SK-N-SH (cell line): ENCODE results near the gene ATP5PD.

Experiments
- EZH2phosphoT487 ChIP-seq: fragments of 200-600 bp; sonication (generic); IDR thresholded peaks from 2 replicates; pipeline ENCODE4 v1.6.1; 2017; ENCODE audit warnings: low read depth, mixed run types, mild to moderate bottlenecking, antibody characterized with exemption, moderate library complexity, borderline replicate concordance
- TF ChIP-seq, protein P1 (sequence below): fragments of 200-600 bp; sonication (generic); IDR thresholded peaks from 2 replicates; pipeline ENCODE4 v1.6.1; 2017; ENCODE audit warnings: antibody characterized with exemption, mild to moderate bottlenecking, moderate library complexity
- TF ChIP-seq, protein P2 (sequence below): IDR thresholded peaks from 2 replicates; pipeline ENCODE4 v1.4.0; 2012; ENCODE audit warnings: low read depth

DNA sequence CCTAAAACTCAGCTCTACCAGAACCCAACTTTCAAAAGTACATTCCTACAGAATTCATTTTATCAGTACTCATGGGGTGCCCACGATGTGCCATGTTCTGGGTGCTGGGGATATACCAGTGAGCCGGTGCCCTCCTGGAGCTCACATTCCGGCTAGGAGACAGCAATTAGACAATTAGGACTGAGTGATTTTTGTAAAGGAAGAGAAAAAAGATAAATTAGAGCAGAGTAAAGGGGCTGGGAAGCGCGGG is 34.7 kb downstream of the ATP5PD start:
- no peak for TF ChIP-seq EZH2phosphoT487
- TF ChIP-seq, protein P1, sequence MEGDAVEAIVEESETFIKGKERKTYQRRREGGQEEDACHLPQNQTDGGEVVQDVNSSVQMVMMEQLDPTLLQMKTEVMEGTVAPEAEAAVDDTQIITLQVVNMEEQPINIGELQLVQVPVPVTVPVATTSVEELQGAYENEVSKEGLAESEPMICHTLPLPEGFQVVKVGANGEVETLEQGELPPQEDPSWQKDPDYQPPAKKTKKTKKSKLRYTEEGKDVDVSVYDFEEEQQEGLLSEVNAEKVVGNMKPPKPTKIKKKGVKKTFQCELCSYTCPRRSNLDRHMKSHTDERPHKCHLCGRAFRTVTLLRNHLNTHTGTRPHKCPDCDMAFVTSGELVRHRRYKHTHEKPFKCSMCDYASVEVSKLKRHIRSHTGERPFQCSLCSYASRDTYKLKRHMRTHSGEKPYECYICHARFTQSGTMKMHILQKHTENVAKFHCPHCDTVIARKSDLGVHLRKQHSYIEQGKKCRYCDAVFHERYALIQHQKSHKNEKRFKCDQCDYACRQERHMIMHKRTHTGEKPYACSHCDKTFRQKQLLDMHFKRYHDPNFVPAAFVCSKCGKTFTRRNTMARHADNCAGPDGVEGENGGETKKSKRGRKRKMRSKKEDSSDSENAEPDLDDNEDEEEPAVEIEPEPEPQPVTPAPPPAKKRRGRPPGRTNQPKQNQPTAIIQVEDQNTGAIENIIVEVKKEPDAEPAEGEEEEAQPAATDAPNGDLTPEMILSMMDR, result no peak
- TF ChIP-seq, protein P2, sequence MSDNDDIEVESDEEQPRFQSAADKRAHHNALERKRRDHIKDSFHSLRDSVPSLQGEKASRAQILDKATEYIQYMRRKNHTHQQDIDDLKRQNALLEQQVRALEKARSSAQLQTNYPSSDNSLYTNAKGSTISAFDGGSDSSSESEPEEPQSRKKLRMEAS, result no peak
